Type B pancreatic cell (in vitro differentiated cells): ENCODE measurements around the gene PWWP2B. TPM values are rescaled to one million over a fixed set of nuclear protein-coding genes. Genes with fewer than 3 reads are reported as not detected.

Source experiments
- DNase-seq: peaks from one replicate; pipeline ENCODE4 v3.0.0; 2021; ENCODE audit warnings: mixed read lengths; ENCODE audit not compliant: unreplicated experiment; ENCODE audit errors: extremely low spot score
- H3K27ac Mint-ChIP-seq: 2 replicates; pipeline ENCODE4 v1.8.0; 2021; ENCODE audit warnings: mild to moderate bottlenecking, mixed read lengths
- H3K27me3 Mint-ChIP-seq: 2 replicates; pipeline ENCODE4 v1.8.0; 2021; ENCODE audit warnings: mixed read lengths
- H3K36me3 Mint-ChIP-seq: 2 replicates; pipeline ENCODE4 v1.8.0; 2021; ENCODE audit warnings: mixed read lengths
- H3K4me1 Mint-ChIP-seq: one replicate; pipeline ENCODE4 v1.8.0; 2021; ENCODE audit warnings: mixed read lengths; ENCODE audit not compliant: unreplicated experiment
- H3K4me3 Mint-ChIP-seq: 2 replicates; pipeline ENCODE4 v1.8.0; 2021; ENCODE audit warnings: mild to moderate bottlenecking, mixed read lengths
- H3K9me3 Mint-ChIP-seq: 2 replicates; pipeline ENCODE4 v1.8.0; 2021; ENCODE audit warnings: mixed read lengths
- total RNA-seq: library from RNA; stranded (reverse); gene quantifications from 2 replicates; pipeline ENCODE4 v1.2.1, GENCODE V29; 2021; ENCODE audit warnings: low replicate concordance
- TF ChIP-seq, protein P1 (sequence below): fragments of 200-600 bp; sonication (generic); conservative IDR thresholded peaks from 2 replicates; pipeline ENCODE4 v1.5.0; 2021; ENCODE audit warnings: antibody characterized with exemption, mild to moderate bottlenecking

Gene PWWP2B
- total RNA-seq, 1 donor from 2014 or later = 22.6 TPM

DNA sequence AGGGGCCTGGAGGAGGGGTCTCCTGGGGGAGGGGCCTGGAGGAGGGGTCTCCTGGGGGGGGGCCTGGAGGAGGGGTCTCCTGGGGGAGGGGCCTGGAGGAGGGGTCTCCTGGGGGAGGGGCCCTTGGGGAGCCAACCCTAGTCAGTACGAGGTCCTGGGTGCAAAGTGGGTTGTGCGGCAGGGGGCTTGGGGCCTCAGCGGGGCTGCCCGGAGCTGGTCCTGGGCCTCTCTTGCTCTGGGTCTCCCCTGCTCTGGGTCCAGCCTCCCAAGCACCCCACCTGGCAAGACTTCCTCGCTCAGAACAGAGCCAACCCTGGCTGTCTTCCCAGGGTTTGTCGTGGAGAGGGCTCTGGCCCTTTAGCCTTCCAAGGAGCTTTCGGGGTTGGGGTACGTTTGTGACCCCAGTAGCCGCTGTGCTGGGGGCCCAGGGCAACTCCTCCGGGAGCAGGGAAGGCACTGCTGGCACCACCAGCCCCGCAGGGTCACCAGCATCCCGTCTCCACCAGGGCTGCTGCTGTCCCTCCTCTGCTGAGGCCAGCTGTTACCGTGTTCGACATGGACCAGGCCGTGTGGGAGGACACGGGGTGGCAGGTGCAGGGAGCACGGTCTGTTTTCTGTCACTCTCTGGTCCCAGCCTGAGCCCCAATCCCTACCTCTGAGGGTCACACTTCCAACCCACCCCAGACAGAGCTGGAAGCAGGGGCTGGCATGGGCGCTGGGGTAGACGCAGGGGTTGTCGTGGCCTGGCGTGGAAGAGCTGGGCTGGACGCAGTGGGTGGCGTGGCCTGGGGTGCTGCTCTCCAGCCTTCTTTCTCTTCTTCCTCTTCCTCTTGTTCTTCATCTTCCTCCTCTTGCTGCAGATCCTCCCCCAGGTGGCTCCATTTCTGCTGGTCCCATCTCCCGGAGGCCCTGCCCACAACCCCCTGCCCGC is 22.8 kb downstream of the PWWP2B start:
- Mint-ChIP-seq H3K9me3 (no peaks in the 10 kb centered on the region), H3K4me1 (peaks cover 40% of the 10 kb centered on the region), H3K27ac (peak overlapping the region; percentile 88), H3K27me3 (no peaks in the 10 kb centered on the region), H3K36me3 (peaks cover 8% of the 10 kb centered on the region), H3K4me3 (no peak overlapping the region)
- DNase-seq = no peak
- TF ChIP-seq, protein P1, sequence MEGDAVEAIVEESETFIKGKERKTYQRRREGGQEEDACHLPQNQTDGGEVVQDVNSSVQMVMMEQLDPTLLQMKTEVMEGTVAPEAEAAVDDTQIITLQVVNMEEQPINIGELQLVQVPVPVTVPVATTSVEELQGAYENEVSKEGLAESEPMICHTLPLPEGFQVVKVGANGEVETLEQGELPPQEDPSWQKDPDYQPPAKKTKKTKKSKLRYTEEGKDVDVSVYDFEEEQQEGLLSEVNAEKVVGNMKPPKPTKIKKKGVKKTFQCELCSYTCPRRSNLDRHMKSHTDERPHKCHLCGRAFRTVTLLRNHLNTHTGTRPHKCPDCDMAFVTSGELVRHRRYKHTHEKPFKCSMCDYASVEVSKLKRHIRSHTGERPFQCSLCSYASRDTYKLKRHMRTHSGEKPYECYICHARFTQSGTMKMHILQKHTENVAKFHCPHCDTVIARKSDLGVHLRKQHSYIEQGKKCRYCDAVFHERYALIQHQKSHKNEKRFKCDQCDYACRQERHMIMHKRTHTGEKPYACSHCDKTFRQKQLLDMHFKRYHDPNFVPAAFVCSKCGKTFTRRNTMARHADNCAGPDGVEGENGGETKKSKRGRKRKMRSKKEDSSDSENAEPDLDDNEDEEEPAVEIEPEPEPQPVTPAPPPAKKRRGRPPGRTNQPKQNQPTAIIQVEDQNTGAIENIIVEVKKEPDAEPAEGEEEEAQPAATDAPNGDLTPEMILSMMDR = no peak

DNA sequence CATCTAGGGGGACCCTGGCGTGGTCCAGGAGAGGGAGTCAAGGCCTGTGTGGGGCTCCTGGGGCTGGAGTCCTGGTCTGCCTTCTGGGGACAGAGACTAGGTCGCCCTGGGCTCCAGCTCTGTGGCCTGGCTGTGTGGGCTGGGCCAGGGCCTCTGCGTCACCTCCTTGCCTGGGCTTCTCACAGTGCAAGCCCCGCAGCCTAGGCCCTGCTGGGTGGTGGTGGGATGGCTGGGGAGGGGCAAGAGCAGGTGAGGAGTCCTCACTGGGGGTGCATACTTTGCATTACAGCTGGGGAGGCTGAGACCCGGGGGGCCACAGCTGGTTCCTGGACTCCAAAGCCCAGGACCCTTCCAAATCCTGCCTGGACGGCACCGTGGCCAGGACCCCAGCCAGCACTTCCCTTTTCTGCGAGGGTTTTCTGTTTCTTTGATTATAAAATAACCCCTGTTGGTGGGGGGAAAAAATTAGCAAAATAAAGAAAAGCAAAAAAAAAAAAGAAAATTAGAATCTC is 23.5 kb downstream of the PWWP2B start:
- Mint-ChIP-seq H3K36me3 (peaks cover 2% of the 10 kb centered on the region), H3K4me3 (no peak overlapping the region), H3K9me3 (no peaks in the 10 kb centered on the region), H3K4me1 (peaks cover 33% of the 10 kb centered on the region), H3K27me3 (no peaks in the 10 kb centered on the region), H3K27ac (peak overlapping the region; percentile 88)
- no peak for DNase-seq
- TF ChIP-seq, protein P1 = no peak

DNA sequence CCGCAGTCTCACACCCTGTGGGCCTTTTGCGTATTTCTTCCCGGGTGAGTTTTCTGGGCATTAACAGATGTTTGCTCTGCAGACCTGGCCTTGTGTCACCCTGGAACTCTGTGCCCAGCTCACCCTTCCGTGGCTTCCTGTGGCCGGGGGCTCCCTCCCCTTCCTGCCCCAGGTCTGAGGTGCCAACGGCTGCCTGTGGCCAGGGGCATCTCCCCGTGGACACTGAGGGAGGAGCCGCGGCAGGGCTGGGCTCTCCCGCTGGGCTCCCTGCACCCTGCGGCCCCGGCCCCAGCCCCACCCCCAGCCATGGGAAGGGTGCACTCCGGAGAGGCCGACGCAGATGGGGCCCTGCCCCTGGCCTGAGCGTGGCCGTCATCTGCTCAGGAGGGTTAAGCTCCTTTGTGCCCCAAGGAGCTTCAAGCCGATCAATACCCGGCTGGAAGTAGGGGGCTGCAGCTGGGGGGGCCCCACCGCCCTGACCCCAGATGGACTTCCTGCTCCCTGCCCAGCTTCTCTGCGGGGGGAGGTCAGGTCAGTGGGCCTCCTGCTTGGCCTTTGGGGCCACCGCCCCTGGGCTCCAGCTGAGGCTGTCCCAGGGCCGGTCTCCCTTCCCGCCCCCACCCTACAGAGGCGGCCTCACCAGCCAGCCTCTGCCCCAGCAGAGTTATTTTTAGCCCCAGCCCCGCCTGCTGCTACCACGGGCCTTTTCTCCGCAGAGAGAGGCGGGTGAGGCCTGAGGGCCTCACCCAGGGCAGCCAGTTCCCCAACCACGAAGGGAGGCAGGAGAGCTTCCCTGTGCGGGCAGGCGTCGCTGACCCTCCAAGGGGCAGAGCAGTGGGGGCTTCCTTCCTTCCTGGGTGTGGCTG is 24.2 kb downstream of the PWWP2B start:
- no peak overlapping the region for H3K4me3 Mint-ChIP-seq
- H3K36me3 Mint-ChIP-seq = no peaks in the 10 kb centered on the region
- TF ChIP-seq, protein P1 = no peak
- peak overlapping the region; percentile 88 for H3K27ac Mint-ChIP-seq
- H3K9me3 Mint-ChIP-seq = no peaks in the 10 kb centered on the region
- DNase-seq = no peak
- H3K4me1 Mint-ChIP-seq = peaks cover 29% of the 10 kb centered on the region
- H3K27me3 Mint-ChIP-seq = no peaks in the 10 kb centered on the region

DNA sequence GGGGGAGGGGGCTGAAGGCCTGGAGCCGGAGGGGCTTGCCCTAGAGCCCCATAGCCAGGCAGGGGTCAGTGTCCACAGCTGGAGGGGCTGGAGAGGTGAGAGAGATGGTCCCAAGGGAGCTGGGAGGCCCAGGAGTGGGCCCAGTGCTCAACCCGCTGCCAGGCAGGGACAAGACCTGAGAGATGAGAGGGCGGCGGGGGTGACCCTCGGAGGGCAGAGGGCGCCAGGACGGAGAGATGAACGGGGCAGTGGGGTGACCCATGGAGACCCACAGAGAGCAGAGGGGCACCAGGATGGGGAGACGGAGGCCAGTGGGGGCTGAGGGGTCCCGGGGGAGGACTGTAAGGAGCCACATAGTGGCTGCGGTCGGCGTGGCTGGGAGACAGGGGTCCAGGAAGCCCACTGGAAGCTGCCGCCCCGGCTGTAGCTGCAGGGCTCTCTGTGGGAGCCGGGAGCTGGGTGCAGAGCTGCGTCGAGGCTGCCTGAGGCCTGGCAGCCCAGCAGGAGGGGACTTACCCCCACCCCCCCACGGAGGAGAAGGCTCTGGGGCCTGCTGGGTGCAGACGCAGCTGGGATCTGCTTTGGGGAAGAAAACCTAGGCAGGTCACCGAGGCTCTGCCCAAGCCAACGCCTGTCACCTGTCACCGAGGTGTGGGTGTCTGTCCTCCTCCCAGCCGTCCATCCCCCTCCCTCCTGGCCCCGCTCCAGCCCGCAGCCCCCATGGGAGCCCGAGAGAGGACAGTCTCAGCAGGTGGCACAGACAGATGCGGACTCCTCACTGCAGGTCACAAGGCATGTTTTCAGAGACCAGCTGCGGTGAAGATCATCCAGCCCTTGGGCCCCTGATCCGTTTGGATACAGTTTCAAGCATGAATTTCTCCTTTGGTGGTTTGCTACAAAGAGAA is 25.1 kb downstream of the PWWP2B start:
- DNase-seq = no peak
- peak overlapping the region; percentile 77 for H3K27ac Mint-ChIP-seq
- TF ChIP-seq, protein P1 = no peak
- peaks cover 29% of the 10 kb centered on the region for H3K4me1 Mint-ChIP-seq
- H3K4me3 Mint-ChIP-seq = peak overlapping the region; percentile 67
- no peaks in the 10 kb centered on the region for H3K27me3 Mint-ChIP-seq
- H3K9me3 Mint-ChIP-seq = no peaks in the 10 kb centered on the region
- H3K36me3 Mint-ChIP-seq = no peaks in the 10 kb centered on the region
